T-helper 2 cell treated with Interferon-gamma antibody and Interleukin-4, amounts not matched to agents 100 ng/mL and 5 ng/mL, for 36 hours (primary cell): Measurements from ENCODE around the gene CLCN1. TPM values are rescaled to one million over a fixed set of nuclear protein-coding genes. Genes with fewer than 3 reads are reported as not detected.

ENCODE experiments used
- intact Hi-C: fragments of 100-400 bp; cut with micrococcal nuclease; formaldehyde crosslinking; loops from one replicate; pipeline ENCODE4 v1.15.1; 2023
- total RNA-seq: library from RNA; stranded (reverse); gene quantifications from 2 replicates; pipeline ENCODE4 v1.2.3, GENCODE V29; 2022

CLCN1 gene
- total RNA-seq, 1 donor from 2014 or later, result not detected

- intact Hi-C loops, result no loop called here
These were observed 78.9 kb downstream of the CLCN1 start for GRCh38 chr7:143394777-143395176.

DNA sequence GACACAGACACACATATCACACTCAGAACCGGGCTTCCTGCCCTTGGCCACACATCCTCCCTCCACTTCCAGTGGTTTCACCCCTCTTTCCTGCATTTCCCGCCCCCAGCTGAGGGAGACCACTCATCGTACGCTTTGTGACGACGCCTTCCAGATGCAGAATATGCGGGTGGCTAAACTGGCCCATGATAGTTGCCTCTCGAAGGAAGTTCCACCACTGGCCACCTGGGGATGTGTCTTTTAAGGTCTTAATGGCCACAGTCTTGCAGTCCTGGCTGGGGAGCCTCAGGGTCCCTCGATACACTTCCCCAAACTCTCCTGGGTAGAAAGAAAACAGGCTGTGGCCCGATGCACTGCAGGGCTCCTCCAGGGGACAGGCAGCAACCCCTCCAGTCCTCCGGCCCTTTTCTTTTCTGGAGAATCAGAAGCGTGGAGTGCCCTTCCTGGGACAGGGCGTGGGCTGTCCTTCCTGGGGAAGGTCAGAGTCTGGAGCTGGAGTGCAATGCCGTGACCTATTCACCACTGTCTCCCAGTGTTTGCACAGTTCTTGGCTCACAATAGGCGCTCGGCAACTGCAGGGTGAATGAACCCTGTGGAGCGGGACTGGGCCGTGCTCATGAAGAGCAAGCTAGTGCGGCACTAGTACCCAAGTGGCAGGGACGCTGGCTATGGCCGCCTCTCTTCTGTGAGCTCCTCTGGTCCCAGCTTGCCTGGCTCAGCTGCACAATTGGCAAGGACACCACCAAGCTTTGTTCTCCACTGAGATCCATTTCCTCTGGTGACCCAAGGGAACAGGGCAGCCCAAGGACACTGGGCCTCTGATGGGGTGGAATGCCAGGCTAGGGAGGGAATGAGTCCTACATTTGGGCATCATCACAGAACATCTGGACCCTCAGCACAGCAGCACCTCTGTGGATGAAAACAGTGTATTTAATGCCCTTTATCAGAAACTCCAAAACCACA lies 79.6 kb downstream of the CLCN1 start:
- intact Hi-C loops, result no loop called here

DNA sequence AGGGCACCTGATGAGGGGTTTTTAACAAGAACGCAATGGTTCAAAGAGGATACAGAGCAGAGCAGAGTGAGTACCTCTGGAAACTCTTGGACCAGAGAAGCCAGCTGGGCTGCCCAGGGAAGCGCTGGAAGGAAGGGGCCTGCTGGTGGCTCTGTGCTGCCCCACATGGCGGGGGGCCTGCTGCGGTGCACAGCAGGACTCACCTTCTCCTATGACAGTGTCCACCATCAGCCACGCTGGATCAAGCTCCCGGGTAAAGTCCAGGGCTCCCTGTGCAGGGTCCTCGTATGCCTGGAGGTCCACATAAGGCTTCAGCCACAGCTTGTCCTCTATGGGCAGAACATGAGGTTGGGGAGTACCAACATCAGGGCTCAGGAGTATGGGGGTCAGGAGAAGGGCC lies 80.3 kb downstream of the CLCN1 start:
- intact Hi-C loops, result no loop called here

GRCh38 chr7:143396625-143397556 lies 81.0 kb downstream of the CLCN1 start:
- intact Hi-C loops, result no loop called here

DNA sequence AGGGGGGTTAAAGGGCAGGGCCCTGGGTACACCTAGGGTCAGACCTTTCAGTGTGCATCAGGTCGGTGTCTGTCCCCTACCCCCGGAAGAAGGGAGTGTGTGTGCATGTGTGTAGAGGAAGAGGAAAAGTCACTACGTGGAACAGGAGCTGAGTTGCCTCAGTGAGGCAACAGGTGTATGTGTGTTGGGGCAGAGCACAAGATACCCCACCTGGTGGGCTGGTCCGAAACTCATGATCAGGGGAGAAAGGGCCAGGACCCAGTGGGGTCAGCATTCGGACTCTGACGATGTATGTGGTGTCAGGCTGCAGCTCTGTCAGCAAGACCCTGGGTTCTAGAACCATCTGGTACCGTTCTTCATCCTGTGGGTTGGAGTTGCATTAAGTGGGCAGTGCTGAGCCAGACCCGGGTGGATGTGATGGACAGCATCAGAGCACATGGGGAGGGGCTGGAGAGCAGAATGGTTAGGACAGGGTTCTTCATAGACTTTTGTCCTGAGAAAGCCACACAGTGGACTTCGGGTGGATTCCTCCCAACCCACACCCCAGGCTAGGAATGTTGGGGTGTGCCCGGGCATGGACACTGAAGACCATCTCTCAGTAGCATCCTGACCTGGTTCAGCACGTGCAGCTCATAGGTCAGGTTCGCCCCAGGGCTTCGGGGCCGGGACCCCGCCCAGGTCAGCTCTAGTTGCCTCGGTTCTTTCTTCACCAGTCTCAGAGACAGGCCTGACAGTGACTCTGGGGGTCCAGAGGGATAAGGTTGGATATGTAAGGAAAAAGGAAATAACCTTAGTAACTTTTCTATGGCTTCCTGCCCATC lies 82.0 kb downstream of the CLCN1 start:
- intact Hi-C loops, result no loop called here

- intact Hi-C loops, result no loop called here
These were observed 82.7 kb downstream of the CLCN1 start for GRCh38 chr7:143398616-143399015.

DNA sequence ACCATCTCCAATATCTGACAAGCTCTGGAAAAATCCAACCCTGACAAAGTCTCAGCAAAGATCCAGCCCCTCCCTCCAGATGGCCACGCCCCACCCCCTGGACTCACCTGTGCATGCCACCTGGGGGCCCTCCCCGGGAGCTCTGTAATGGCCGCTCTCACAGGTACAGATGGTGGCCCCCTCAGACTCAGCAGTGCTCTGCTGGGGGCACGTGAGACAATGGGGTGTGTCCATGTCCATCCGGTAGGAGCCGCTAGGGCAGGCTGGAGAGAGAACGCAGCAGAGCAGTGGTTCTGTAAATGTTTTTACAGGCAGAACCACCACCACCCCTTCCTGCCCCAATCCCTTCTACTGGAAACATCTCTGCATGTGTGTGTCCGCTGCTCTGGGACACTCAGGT lies 83.2 kb downstream of the CLCN1 start:
- intact Hi-C loops, result no loop called here

- intact Hi-C loops, result no loop called here
These were observed 83.7 kb downstream of the CLCN1 start for GRCh38 chr7:143399642-143400041.

- intact Hi-C loops, result no loop called here
These were observed 85.4 kb downstream of the CLCN1 start for GRCh38 chr7:143401265-143401664.

Other genes with a start within 250 kb of the CLCN1 start
- gene PIP, start 184.0 kb upstream of the CLCN1 start, total RNA-seq, result not detected in 2 replicates
- not detected in 2 replicates for gene TAS2R39, start 132.7 kb upstream of the CLCN1 start, total RNA-seq
- not detected in 2 replicates for gene TAS2R40, start 94.1 kb upstream of the CLCN1 start, total RNA-seq
- gene GSTK1, start 52.7 kb upstream of the CLCN1 start, total RNA-seq, result 363 and 365 TPM in 2 replicates
- 0.89 and 1.2 TPM in 2 replicates for gene TMEM139, start 31.2 kb upstream of the CLCN1 start, total RNA-seq
- gene CASP2, start 27.8 kb upstream of the CLCN1 start, total RNA-seq, result 118 and 124 TPM in 2 replicates
- 0.32 and 0.48 TPM in 2 replicates for gene FAM131B, start 46.6 kb downstream of the CLCN1 start, total RNA-seq
- gene ZYX, start 65.2 kb downstream of the CLCN1 start, total RNA-seq, result 168 and 171 TPM in 2 replicates
- gene EPHA1, start 92.7 kb downstream of the CLCN1 start, total RNA-seq, result 0.73 and 1.9 TPM in 2 replicates
- not detected in 2 replicates for gene TAS2R60, start 127.3 kb downstream of the CLCN1 start, total RNA-seq
- gene TAS2R41, start 161.8 kb downstream of the CLCN1 start, total RNA-seq, result not detected in 2 replicates